H9 (cell line): ENCODE measurements around the gene ZNF318. TPM values are rescaled to one million over a fixed set of nuclear protein-coding genes. Genes with fewer than 3 reads are reported as not detected.

Source experiments
- DNase-seq: peaks from one replicate; pipeline ENCODE4 v3.0.0-alpha.2; 2017
- H2AFZ ChIP-seq: one replicate; pipeline ENCODE4 v1.6.1; 2013; ENCODE audit warnings: mild to moderate bottlenecking, low read length, control low read depth, moderate library complexity
- H2AK5ac ChIP-seq: 2 replicates; pipeline ENCODE4 v1.6.1; 2013; ENCODE audit warnings: low read length, control low read depth, mixed read lengths; ENCODE audit not compliant: insufficient read length
- H2BK120ac ChIP-seq: one replicate; pipeline ENCODE4 v1.6.1; 2013; ENCODE audit warnings: low read depth, mild to moderate bottlenecking, low read length, control low read depth, inconsistent platforms; ENCODE audit not compliant: poor library complexity, severe bottlenecking
- H2BK12ac ChIP-seq: 2 replicates; pipeline ENCODE4 v1.6.1; 2013; ENCODE audit warnings: low read length, control low read depth, mixed read lengths, low read depth; ENCODE audit not compliant: insufficient read length
- H2BK15ac ChIP-seq: 2 replicates; pipeline ENCODE4 v1.6.1; 2013; ENCODE audit warnings: low read depth, low read length, control low read depth
- H2BK20ac ChIP-seq: one replicate; pipeline ENCODE4 v1.6.1; 2013; ENCODE audit warnings: low read depth, mild to moderate bottlenecking, low read length, control low read depth, inconsistent platforms; ENCODE audit not compliant: poor library complexity, severe bottlenecking
- H2BK5ac ChIP-seq: 2 replicates; pipeline ENCODE4 v1.6.1; 2013; ENCODE audit warnings: low read length, control low read depth, mixed read lengths; ENCODE audit not compliant: insufficient read length
- H3K14ac ChIP-seq: 2 replicates; pipeline ENCODE4 v1.6.1; 2013; ENCODE audit warnings: low read length, control low read depth; ENCODE audit not compliant: insufficient read depth
- H3K18ac ChIP-seq: 2 replicates; pipeline ENCODE4 v1.6.1; 2013; ENCODE audit warnings: low read depth, mild to moderate bottlenecking, mixed read lengths, low read length, control low read depth; ENCODE audit not compliant: insufficient read length
- H3K23ac ChIP-seq: 2 replicates; pipeline ENCODE4 v1.6.1; 2013; ENCODE audit warnings: low read length, control low read depth, mixed read lengths, low read depth; ENCODE audit not compliant: insufficient read length
- H3K23me2 ChIP-seq: 2 replicates; pipeline ENCODE4 v1.6.1; 2013; ENCODE audit warnings: low read depth, mild to moderate bottlenecking, mixed read lengths, low read length, control low read depth; ENCODE audit not compliant: insufficient read length, poor library complexity, severe bottlenecking
- H3K27ac ChIP-seq: 2 replicates; pipeline ENCODE4 v1.5.1; 2013; ENCODE audit warnings: low read length, control low read depth, mixed read lengths, low read depth; ENCODE audit not compliant: insufficient read length
- H3K27me3 ChIP-seq: 2 replicates; pipeline ENCODE4 v1.6.1; 2013; ENCODE audit warnings: low read length, control low read depth, inconsistent platforms; ENCODE audit not compliant: insufficient read depth
- H3K4ac ChIP-seq: 2 replicates; pipeline ENCODE4 v1.6.1; 2013; ENCODE audit warnings: low read depth, mild to moderate bottlenecking, control low read depth, inconsistent platforms, low read length, moderate library complexity
- H3K4me1 ChIP-seq: 2 replicates; pipeline ENCODE4 v1.6.1; 2013; ENCODE audit warnings: low read length, control low read depth, inconsistent platforms; ENCODE audit not compliant: insufficient read depth
- H3K4me2 ChIP-seq: 2 replicates; pipeline ENCODE4 v1.6.1; 2013; ENCODE audit warnings: low read length, control low read depth, mixed read lengths; ENCODE audit not compliant: insufficient read length, insufficient read depth
- H3K56ac ChIP-seq: 2 replicates; pipeline ENCODE4 v1.6.1; 2013; ENCODE audit warnings: low read depth, mild to moderate bottlenecking, mixed read lengths, low read length, control low read depth; ENCODE audit not compliant: insufficient read length
- H3K79me1 ChIP-seq: 2 replicates; pipeline ENCODE4 v1.6.1; 2013; ENCODE audit warnings: low read depth, mild to moderate bottlenecking, moderate library complexity, low read length, control low read depth, inconsistent platforms; ENCODE audit not compliant: insufficient read depth, poor library complexity, severe bottlenecking
- H3K79me2 ChIP-seq: 2 replicates; pipeline ENCODE4 v1.6.1; 2013; ENCODE audit warnings: low read length, control low read depth, inconsistent platforms; ENCODE audit not compliant: insufficient read depth
- H3K9ac ChIP-seq: 2 replicates; pipeline ENCODE4 v1.6.1; 2013; ENCODE audit warnings: low read length, control low read depth, mixed read lengths; ENCODE audit not compliant: insufficient read length; ENCODE audit errors: extremely low read depth
- H3K9me3 ChIP-seq: one replicate; pipeline ENCODE4 v1.6.1; 2013; ENCODE audit warnings: low read depth, low read length, inconsistent platforms; ENCODE audit not compliant: control insufficient read depth
- H3T11ph ChIP-seq: one replicate; pipeline ENCODE4 v1.6.1; 2013; ENCODE audit warnings: mild to moderate bottlenecking, low read length, control low read depth, inconsistent platforms
- H4K20me1 ChIP-seq: one replicate; pipeline ENCODE4 v1.6.1; 2013; ENCODE audit not compliant: control insufficient read depth, insufficient read length, insufficient read depth
- H4K5ac ChIP-seq: 2 replicates; pipeline ENCODE4 v1.6.1; 2013; ENCODE audit warnings: low read depth, mild to moderate bottlenecking, mixed read lengths, low read length, control low read depth; ENCODE audit not compliant: insufficient read length
- H4K8ac ChIP-seq: replicated peaks from 2 replicates; pipeline ENCODE4 v1.6.1; 2013; ENCODE audit warnings: low read length, control low read depth, mixed read lengths, low read depth; ENCODE audit not compliant: insufficient read length
- H4K91ac ChIP-seq: 2 replicates; pipeline ENCODE4 v1.6.1; 2013; ENCODE audit warnings: low read depth, mild to moderate bottlenecking, moderate library complexity, mixed read lengths, low read length, control low read depth; ENCODE audit not compliant: insufficient read length
- H3K27ac Mint-ChIP-seq, 3 experiments: 2 replicates in 2 of 3; 3 replicates in 1 of 3; pipeline ENCODE4 v1.8.0; 2020 to 2021; ENCODE audit warnings: mixed read lengths in 3 of 3, mild to moderate bottlenecking in 1 of 3, moderate library complexity in 1 of 3
- H3K27me3 Mint-ChIP-seq: 2 replicates; pipeline ENCODE4 v1.8.0; 2021; ENCODE audit warnings: low read depth, mild to moderate bottlenecking, moderate library complexity, mixed read lengths
- H3K36me3 Mint-ChIP-seq, 3 experiments: 2 replicates in 2 of 3; 3 replicates in 1 of 3; pipeline ENCODE4 v1.8.0; 2020 to 2021; ENCODE audit warnings: low read depth in 3 of 3, mixed read lengths in 3 of 3; ENCODE audit not compliant: insufficient read depth in 1 of 3
- H3K4me1 Mint-ChIP-seq, 2 experiments: 2 replicates each; pipeline ENCODE4 v1.8.0; 2020; ENCODE audit warnings: mixed read lengths in 2 of 2
- H3K4me3 Mint-ChIP-seq, 2 experiments: 2 replicates in 1 of 2; 3 replicates in 1 of 2; pipeline ENCODE4 v1.8.0; 2020 to 2021; ENCODE audit warnings: mild to moderate bottlenecking in 2 of 2, mixed read lengths in 2 of 2, moderate library complexity in 1 of 2
- H3K9me3 Mint-ChIP-seq, 2 experiments: 2 replicates in 1 of 2; 3 replicates in 1 of 2; pipeline ENCODE4 v1.8.0; 2020; ENCODE audit warnings: mild to moderate bottlenecking in 2 of 2, mixed read lengths in 2 of 2, moderate library complexity in 1 of 2
- CTCF ChIP-seq: fragments of 200-600 bp; sonication (generic); conservative IDR thresholded peaks from 3 replicates; pipeline ENCODE4 v1.8.0; 2021; ENCODE audit warnings: antibody characterized with exemption, mild to moderate bottlenecking
- WGBS: extraction: QIAGEN DNeasy Blood & Tissue Kit; methylation state at CpG from one replicate; pipeline ENCODE4 v1.1.7; 2013; ENCODE audit warnings: missing lambda C conversion rate, low lambda C conversion rate, mixed read lengths; ENCODE audit not compliant: insufficient read length; ENCODE audit errors: extremely low coverage; 5-methylcytosine and 5-hydroxymethylcytosine counted together
- total RNA-seq: library from RNA; stranded (reverse); gene quantifications from 2 replicates; pipeline ENCODE4 v1.2.1, GENCODE V29; 2021

ZNF318 gene
- total RNA-seq, 1 experiment from 2014 or later: 16.3 TPM

- peaks cover 17 to 22% of the 10 kb centered on the region in 2 experiments for H3K4me1 Mint-ChIP-seq
- no peak overlapping the region for H3K4ac ChIP-seq
- H2AFZ ChIP-seq: no peak overlapping the region
- H3K27me3 ChIP-seq: no peaks in the 10 kb centered on the region
- no peak overlapping the region for H3T11ph ChIP-seq
- H2BK12ac ChIP-seq: no peak overlapping the region
- H3K9me3 Mint-ChIP-seq: no peaks in the 10 kb centered on the region
- no peak overlapping the region for H3K27ac Mint-ChIP-seq
- no peaks in the 10 kb centered on the region; the same call in 1 of the 2 replicates for H3K4me1 ChIP-seq
- H3K36me3 Mint-ChIP-seq: no peaks in the 10 kb centered on the region; a peak in 2 of 7 replicates
- no peak overlapping the region for H2BK5ac ChIP-seq
- no peak overlapping the region for H3K4me3 Mint-ChIP-seq
- no peak overlapping the region for H3K56ac ChIP-seq
- no peaks in the 10 kb centered on the region; the same call in 1 of the 2 replicates for H3K79me2 ChIP-seq
- no peaks in the 10 kb centered on the region for H3K9me3 ChIP-seq
- H3K27me3 Mint-ChIP-seq: peaks cover 6% of the 10 kb centered on the region
- H3K79me1 ChIP-seq: no peaks in the 10 kb centered on the region
- H2BK20ac ChIP-seq: no peak overlapping the region
- H3K23ac ChIP-seq: no peak overlapping the region
- no peak overlapping the region for H3K9ac ChIP-seq
- no peak overlapping the region for H3K27ac ChIP-seq
- WGBS: no CpG with 5 or more reads among the region's 3 CpGs
- H3K18ac ChIP-seq: no peak overlapping the region
- no peak overlapping the region for H2BK120ac ChIP-seq
- no peak overlapping the region for H3K4me2 ChIP-seq
- H2AK5ac ChIP-seq: no peak overlapping the region
- no peak for TF ChIP-seq CTCF
- DNase-seq: no peak
- H4K5ac ChIP-seq: no peak overlapping the region
- H4K91ac ChIP-seq: no peak overlapping the region
- H4K8ac ChIP-seq: no peak overlapping the region
- H3K14ac ChIP-seq: no peak overlapping the region
- H4K20me1 ChIP-seq: no peaks in the 10 kb centered on the region
- H3K23me2 ChIP-seq: peaks cover 10% of the 10 kb centered on the region
- no peak overlapping the region for H2BK15ac ChIP-seq
Observed at GRCh38 chr6:43311666-43312065, 57.8 kb downstream of the ZNF318 start.
